Mucosa of descending colon (tissue), 3 donors: Measurements from ENCODE around the gene LMO1. TPM values are rescaled to one million over a fixed set of nuclear protein-coding genes. Genes with fewer than 3 reads are reported as not detected.

Experiments
- ATAC-seq: fragments of 200-7000 bp; cut with Tn5 transposase; one replicate; pipeline ENCODE4 v1.9.1; 2020; ENCODE audit warnings: mild to moderate bottlenecking, moderate library complexity
- DNase-seq, 3 donors: peaks; one replicate each; pipeline ENCODE4 v3.0.0-alpha.2; 2020
- H3K36me3 ChIP-seq: fragments of 200-600 bp; one replicate; pipeline ENCODE4 v1.8.0; 2021; ENCODE audit warnings: low read depth, mild to moderate bottlenecking
- H3K4me1 ChIP-seq: fragments of 200-600 bp; one replicate; pipeline ENCODE4 v1.8.0; 2021; ENCODE audit warnings: low read depth, mild to moderate bottlenecking
- H3K4me3 ChIP-seq: fragments of 200-600 bp; one replicate; pipeline ENCODE4 v1.8.0; 2021; ENCODE audit warnings: mild to moderate bottlenecking
- H3K9me3 ChIP-seq: fragments of 200-600 bp; one replicate; pipeline ENCODE4 v1.8.0; 2021; ENCODE audit warnings: mild to moderate bottlenecking
- CTCF ChIP-seq: fragments of 200-600 bp; IDR thresholded peaks from one replicate; pipeline ENCODE4 v1.8.0; 2022; ENCODE audit warnings: antibody characterized with exemption, mild to moderate bottlenecking
- intact Hi-C, 2 donors: fragments of 100-400 bp; cut with DNase I in 1 of 2; cut with micrococcal nuclease in 1 of 2; formaldehyde crosslinking; loops; one replicate each; pipeline versions ENCODE4 v1.11.0 to v1.11.1; 2022; cut with DNase I, micrococcal nuclease
- total RNA-seq, 3 donors: library from RNA; stranded (reverse); fragmentation: NEBNext Ultra II Directional in 2 of 3; extraction: Animal tissue kit (Norgen Biotek cat#: 25700) in 2 of 3; gene quantifications; one replicate each; pipeline versions ENCODE4 v1.2.1 to v1.2.4, GENCODE V29; 2021 to 2023
- donor health status: DM: no; HTN: no; CAD: no; lungs with moderate emphysema.
- donor health status: DM: no; HTN: no; CAD: no.
- donor health status: DM: no; HTN: yes; CAD: no.

Gene LMO1
- total RNA-seq, 3 donors from 2014 or later: 0.70 TPM; not detected in 2

- intact Hi-C loops: no loop called here
- no peak overlapping the region for H3K4me3 ChIP-seq
- H3K36me3 ChIP-seq: no peaks in the 10 kb centered on the region
- H3K9me3 ChIP-seq: no peaks in the 10 kb centered on the region
- no peaks in the 10 kb centered on the region for H3K4me1 ChIP-seq
- no peak for ATAC-seq
- DNase-seq: no peak
- no peak for TF ChIP-seq CTCF
These were observed 77.2 kb downstream of the LMO1 start for GRCh38 chr11:8186429-8186828.

- H3K4me1 ChIP-seq: no peaks in the 10 kb centered on the region
- intact Hi-C loops: no loop called here
- no peak overlapping the region for H3K4me3 ChIP-seq
- no peaks in the 10 kb centered on the region for H3K9me3 ChIP-seq
- ATAC-seq (no peak), DNase-seq (no peak)
- no peaks in the 10 kb centered on the region for H3K36me3 ChIP-seq
- no peak for TF ChIP-seq CTCF
These were observed 80.6 kb downstream of the LMO1 start for GRCh38 chr11:8183111-8183510.

GRCh38 chr11:8180469-8180868 lies 83.2 kb downstream of the LMO1 start:
- DNase-seq (no peak), ATAC-seq (no peak)
- Histone ChIP-seq H3K9me3 (no peaks in the 10 kb centered on the region), H3K4me1 (no peaks in the 10 kb centered on the region), H3K36me3 (no peaks in the 10 kb centered on the region), H3K4me3 (no peak overlapping the region)
- no peak for TF ChIP-seq CTCF
- intact Hi-C loops: no loop called here

GRCh38 chr11:8178297-8178696 lies 85.4 kb downstream of the LMO1 start:
- DNase-seq (no peak), ATAC-seq (no peak)
- no peaks in the 10 kb centered on the region for H3K36me3 ChIP-seq
- no peaks in the 10 kb centered on the region for H3K4me1 ChIP-seq
- intact Hi-C loops: no loop called here
- H3K9me3 ChIP-seq: no peaks in the 10 kb centered on the region
- no peak overlapping the region for H3K4me3 ChIP-seq
- no peak for TF ChIP-seq CTCF

- Histone ChIP-seq H3K4me1 (no peaks in the 10 kb centered on the region), H3K4me3 (no peak overlapping the region), H3K36me3 (no peaks in the 10 kb centered on the region), H3K9me3 (no peaks in the 10 kb centered on the region)
- DNase-seq (no peak), ATAC-seq (no peak)
- intact Hi-C loops: no loop called here
- no peak for TF ChIP-seq CTCF
These were observed 86.5 kb downstream of the LMO1 start for GRCh38 chr11:8177136-8177535.

Other genes starting within 250 kb of the LMO1 start
- gene TUB, start 182.7 kb downstream of the LMO1 start, total RNA-seq: 10 to 100 TPM in 1 of 3 donors, 1 to 10 TPM in 1, under 1 TPM in 1; 0.58 to 10.4 (median 1.8) TPM
- 10 to 100 TPM in 1 of 3 donors, 1 to 10 TPM in 2; 1.5 to 16.4 (median 2.0) TPM for gene RIC3, start 94.9 kb downstream of the LMO1 start, total RNA-seq